Stimulated activated CD8-positive, alpha-beta memory T cell treated with anti-CD3 and anti-CD28 coated beads, Interleukin-12 subunit alpha, Interleukin-12 subunit beta, amount 100 ng/mL, for 4 hours (primary cell): Measurements from ENCODE around the gene AHDC1.
A peak's percentile ranks its signal among the peaks of the same experiment; 100 is the strongest.
"Not testable (repeated sequence)": the region's sequence is repeated elsewhere in the genome, so short reads cannot be mapped to it uniquely, and the experiment has no call there.

Experiments used
- DNase-seq: peaks from one replicate; pipeline ENCODE4 v3.0.0-alpha.2; 2020; ENCODE audit warnings: low read depth

The AHDC1 gene

DNA sequence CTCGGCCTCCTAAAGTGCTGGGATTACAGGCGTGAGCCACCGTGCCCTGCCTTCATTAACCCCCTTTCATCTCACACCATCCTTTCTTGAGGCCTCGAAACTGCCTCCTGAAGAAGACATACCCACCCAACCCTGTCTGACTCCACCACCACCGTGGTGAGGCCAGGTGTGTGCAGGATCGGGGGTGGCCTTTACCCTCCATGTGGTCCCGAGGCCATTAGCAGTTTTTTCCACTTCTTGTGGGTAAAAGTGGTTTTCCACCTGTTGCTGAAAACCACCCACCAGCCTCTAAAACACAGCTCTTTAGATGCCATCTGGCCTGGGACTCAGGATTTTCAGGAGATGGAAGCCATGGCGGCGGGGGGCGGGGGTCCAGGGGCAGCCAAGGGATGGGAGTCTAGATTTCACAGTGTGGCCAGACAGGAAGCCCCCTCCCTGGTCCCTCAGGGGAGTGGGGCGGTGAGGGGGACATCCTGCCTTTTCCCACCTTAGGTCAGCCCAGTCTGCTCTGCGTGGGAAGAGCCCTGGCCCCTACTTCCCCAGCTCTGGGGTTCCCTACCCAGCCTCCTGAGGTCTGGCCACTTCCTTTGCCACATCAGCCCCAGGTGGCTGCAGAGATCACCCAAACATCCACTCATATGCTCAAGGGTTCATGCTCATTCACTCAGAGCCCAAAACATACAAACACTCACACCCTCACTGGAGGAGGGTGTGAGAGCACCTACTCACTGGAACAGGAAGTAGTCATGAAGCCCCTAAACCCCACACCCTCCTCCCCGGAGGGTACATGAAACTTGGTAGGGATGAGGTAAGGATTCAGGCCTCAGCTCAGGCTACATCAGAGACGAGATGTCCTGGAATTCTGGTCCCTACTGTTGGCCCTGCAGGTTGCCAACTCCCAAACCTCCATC is 28.7 kb upstream of the AHDC1 start:
- peak; percentile 37 for DNase-seq

DNA sequence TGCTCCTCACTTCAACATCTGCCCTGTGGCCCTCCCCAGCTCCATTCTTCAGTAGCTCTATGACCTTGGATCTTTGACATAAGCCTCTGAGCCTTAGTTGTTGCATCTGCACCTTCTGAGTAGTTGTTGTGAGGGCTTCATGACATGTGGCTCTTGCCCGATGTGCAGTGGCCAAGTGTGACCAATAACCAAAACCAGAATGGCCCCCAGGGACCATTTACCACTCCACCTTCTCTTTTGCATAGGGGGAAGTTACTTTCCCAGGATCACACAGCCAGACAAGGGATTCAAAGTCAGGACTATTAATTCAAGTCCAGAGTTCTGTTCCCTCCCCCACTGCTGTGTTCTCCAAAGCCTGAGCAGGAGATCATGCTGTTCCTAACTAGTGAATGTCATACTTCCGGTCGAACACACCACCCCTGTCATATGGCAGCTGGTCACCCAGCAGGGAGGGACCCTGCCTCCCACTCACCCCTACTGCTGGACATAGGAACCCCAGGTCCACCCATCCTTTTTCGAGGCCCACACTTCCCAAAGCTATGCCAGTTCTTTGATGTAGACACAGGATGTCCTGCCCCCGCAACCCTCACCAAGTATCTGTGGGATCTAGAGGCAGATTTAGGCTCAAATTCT is 27.0 kb upstream of the AHDC1 start:
- no peak for DNase-seq

- DNase-seq: no peak
These were observed 24.8 kb upstream of the AHDC1 start for GRCh38 chr1:27628712-27629111.

DNA sequence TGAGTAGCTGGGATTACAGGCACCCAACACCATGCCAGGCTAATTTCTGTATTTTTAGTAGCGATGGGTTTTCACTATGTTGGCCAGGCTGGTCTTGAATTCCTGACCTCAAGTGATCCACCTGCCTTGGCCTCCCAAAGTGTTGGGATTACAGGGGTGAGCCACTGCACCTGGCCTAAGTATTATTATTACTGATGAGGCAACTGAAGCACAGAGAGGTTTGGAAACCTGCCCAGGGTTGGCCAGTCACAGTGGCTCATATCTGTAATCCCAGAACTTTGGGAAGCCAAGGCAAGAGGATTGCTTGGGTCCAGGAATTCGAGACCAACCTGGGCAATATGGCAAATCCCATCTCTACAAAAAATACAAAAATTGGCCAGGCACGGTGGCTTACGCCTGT is 23.8 kb upstream of the AHDC1 start:
- DNase-seq: not testable (repeated sequence)

GRCh38 chr1:27627061-27627460 is 23.1 kb upstream of the AHDC1 start:
- DNase-seq: no peak

- no peak for DNase-seq
These were observed 22.3 kb upstream of the AHDC1 start for GRCh38 chr1:27626031-27626935.

DNA sequence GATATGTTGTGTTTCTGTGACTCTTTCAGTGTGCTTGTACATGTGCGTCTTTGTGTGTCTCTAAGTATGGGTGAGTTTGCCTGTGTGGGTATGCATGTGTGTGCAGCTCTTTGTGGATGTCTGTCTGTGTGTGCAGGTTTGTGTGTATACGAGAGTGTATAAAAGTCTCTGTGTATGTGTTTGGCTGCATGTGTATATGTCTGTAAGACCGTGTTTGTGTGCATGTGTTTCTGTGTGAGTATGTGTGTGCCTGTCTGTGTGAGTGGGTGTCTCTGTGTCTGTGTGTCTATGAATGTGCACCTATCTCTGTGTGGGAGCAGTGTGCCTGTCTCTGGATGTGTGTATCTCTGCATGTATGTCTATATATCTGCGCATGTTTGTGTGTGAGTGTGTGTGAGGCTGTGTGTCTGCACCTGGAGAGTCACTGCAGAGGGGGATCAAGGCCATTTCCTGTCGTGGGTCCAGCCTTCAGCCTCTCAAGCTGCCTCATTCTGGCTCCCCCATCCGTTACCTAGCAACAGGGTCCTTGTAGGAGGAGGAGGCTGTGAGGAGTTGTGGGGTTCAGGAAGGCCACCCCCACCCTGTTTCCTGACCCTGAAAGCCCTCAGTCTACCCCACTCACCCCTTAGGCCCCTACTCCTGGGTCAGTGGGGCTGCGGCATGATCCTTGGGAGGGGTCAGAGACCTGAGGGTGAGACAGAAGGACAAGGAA is 20.7 kb upstream of the AHDC1 start:
- DNase-seq: no peak

- DNase-seq: no peak
These were observed 19.6 kb upstream of the AHDC1 start for GRCh38 chr1:27623327-27624212.

DNA sequence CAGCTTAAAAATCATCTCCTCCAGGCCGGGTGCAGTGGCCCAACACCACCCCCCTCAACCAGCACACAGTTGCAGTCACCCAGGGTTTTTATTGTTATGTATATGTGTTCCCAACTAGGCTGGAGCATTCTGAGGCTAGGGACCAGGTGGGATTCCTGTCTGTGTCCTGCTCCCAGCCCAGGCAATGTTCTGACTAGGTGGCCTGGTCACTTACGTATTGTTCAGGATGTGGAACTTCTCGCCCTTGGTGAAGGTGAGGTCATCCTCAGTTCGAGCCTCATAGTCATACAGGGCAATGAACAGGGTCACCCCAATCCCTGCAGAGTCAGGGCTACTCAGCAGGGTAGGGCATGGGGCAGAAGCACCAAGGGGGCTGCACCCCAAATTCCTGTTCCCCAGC is 18.9 kb upstream of the AHDC1 start:
- no peak for DNase-seq

- no peak for DNase-seq
These were observed 17.3 kb upstream of the AHDC1 start for GRCh38 chr1:27621051-27621920.

DNA sequence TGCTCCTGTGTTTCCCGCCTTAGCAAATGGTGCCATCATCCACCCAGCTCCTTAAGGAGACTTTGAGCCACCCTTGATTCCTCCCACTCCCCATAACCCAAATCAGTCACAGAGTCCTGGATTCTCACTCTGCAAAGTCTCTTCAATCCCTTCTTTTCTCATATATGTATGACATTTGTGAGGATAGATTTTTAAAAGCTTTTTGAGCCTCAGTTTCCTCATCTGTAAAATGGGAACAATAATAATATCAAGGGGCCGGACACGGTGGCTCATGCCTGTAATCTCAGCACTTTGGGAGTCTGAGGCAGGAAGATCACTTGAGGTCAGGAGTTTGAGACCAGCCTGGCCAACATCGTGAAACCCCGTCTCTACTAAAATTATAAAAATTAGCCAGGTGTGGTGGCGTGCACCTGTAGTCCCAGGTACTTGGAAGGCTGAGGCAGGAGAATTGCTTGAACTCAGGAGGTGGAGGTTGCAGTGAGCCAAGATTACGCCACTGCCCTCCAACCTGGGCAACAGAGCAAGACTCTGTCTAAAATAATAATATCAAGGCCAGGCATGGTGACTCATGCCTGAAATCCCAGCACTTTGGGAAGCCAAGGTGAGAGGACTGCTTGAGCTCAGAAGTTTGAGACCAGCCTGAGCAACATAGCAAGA is 16.0 kb upstream of the AHDC1 start:
- DNase-seq: not testable (repeated sequence)

DNA sequence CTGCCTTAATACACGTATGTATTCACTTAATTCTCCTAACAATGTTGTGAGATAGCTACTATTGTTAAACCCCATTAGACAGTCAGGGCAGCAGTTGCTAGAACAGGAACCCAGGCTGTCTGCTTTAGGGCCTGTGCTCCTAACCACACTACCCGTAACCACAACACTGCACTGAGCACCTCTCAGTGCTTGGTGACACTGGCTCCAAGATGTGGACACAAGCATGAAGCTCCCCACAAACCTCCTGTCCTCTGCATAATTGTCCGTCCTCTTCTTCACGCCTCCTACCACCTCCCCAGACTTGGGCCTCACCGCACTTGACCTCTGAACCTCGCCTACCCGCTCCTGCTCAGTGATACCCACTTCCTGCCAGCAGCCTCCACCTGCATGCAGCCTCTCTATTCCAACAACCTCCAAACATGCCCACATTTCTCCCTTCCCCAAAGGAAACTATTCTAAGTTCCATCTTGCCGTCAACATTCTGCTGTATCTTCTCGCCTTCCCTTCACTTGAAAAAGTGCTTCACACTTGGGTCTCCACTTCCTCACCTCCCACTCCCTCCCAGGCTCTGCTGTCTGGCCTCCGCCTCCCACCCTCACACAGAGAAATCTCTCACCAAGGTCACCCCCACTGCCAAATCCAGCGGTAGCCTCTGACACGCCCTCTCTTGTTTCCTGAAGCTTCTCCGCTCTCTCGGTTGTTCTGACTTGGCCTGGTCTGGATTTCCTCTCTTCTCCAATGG is 14.6 kb upstream of the AHDC1 start:
- DNase-seq: no peak

GRCh38 chr1:27617420-27617819 is 13.5 kb upstream of the AHDC1 start:
- no peak for DNase-seq

DNA sequence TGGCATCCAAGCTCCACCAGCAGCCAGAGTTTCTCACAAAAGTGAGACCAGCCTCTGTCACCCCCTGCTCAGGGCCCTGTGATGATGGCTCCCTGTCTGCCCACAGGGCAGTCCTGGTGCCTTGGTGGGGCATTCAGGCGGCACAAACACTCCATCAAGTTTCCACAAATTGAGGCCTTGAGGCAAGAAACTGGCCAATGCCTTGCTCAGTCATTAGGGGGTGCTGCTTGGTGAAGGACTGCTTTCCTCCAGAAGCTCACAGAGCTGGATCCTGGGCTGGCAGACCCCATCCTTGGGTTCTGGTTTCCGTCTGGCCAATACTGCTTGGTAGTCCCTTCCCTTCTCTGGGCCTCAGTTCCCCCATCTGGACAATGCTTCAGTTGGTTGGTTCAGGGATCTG is 12.5 kb upstream of the AHDC1 start:
- no peak for DNase-seq

GRCh38 chr1:27615346-27616192 is 11.6 kb upstream of the AHDC1 start:
- no peak for DNase-seq

DNA sequence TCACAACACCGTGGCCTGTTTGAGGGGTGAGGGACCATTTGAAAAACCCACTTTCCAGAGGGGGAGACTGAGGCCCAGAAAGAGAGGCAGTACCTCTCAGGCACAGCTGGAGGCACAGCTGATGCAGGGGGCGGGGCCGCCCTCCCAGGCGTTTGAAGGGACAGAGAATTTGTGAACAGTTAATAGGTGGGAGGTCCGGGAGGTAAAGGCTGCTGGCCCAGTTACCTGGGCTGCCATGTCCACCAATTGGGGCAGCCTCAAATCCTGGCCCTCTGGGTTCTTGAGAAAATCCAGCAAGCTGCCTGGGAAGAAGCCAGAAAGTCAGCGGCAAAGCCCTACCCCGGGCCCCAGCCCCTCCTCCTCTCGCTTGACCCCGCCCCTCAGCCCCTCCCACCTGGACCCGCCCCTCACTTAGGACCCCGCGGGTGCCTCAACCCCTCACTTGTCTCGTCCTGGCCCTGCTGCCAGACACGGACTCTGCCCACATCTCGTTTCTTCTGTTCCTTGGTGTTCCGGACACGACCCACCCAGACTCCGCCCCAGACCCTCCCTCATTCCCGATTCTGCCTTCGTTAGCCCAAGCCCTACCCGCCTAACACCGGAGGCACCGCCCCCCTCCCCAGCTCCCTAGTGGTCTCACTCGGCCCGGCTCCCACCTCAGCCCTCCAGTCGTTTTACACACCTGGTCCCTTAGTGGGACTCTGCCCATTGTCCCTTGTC is 10.8 kb upstream of the AHDC1 start:
- no peak for DNase-seq

DNA sequence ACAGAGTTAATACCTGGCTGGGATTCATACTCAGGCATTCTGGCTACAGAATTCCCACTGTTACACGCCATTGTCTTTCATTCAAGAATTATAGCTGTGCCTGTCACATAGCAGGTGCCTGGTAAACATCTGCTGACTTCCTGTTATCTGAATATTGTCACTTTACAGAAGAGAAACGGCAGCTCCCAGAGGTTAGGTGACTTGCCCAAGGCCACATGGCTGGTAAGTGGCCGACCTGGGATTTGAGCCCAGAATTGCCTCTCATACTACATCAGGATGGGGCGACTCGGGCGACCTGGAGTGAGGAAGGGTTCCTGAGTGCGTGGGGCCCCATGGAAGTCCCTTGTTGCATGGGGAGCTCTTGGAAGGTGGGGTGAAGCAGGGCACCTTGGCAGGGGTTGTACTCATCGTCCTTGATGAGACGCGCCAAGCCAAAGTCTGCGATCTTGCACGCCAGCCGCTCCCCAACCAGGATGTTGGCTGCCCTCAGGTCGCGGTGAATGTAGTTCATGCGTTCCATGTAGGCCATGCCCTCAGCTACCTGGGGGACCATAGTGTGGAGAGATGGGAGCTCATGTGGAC is 10.2 kb upstream of the AHDC1 start:
- no peak for DNase-seq
